A204.1 (cell line): ENCODE measurements around the gene RFX4.

Experiments
- FAIRE-seq: peaks from 2 replicates; lab custom pipeline; 2012; peaks lifted over from hg19 to GRCh38; lab: Jason Lieb, UNC

The RFX4 gene

DNA sequence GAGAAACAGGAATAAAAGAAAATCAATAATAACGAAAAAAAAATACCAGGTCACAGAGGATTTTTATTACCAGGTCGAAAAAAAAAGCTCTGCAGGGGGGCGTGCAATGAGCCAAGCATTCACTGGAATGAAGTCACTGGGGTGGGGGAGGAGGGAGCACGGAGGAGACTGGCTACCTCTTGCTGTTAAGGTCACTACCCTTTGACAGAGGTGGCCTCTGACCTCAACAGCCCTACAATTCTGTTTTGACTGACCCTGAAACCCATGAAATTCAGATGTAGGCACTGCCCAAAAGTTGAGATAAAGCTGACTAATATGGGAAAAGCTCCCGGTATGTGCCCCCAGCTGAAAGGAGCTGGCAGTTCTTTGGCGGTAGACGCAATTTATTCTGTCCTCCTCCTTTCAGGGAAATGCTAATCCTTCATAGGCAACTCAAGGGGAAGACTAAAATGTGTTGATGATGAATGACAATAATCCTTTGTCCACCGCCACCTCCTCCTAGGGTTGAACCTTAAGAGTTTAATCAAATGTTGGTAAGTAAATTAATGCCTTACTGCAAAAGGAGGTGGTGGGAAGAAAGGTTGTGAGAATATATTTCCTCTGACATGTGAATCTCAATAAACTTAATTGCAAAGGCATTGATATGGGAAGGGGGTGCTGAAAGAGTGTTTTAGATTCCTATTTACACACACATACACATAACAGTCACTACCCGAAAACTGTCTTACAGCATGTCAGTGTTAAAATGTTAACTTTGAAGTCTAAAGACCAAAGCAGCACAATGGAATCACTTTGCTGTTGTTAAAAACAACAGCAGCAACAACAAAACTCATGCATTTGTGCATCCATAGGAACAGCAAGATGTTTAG lies 185.4 kb downstream of the RFX4 start:
- FAIRE-seq, result no peak

DNA sequence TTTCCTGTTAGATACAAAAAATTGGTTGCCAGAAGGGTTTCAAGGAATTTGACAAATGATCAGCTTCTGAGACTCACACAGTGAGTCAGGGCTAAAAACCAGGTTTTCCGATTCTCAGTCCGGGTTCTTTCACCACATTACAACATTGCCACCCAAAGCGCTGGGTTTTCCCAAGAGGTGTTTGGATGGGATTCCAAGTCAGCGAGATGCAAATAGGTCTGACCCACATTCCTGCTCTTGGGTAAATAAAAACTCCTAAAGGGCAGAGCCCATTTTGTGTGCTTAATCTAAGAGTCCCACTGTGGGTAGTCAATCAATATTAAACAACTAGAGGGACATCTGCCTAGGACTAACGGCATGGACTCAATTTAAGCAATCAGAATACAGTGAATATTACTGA lies 186.3 kb downstream of the RFX4 start:
- no peak for FAIRE-seq

DNA sequence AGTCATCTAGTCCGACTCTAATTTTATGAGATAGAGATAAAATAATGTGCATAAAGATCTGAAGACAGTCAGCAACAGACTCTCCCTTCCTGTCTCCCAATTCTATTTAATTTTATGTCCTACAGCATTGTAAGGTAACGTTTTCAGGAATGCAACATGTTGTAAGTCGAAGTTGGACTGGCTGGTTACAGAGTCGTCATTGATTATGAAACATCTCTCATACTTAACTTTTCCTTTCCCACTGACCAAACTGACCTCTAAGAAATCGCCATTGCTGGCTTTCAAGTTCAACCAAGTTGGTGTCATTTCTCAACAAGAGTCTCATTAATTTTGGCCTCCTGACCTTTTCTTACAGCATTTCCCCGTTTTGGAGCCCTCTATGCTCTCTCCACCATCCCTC lies 186.7 kb downstream of the RFX4 start:
- FAIRE-seq, result no peak

DNA sequence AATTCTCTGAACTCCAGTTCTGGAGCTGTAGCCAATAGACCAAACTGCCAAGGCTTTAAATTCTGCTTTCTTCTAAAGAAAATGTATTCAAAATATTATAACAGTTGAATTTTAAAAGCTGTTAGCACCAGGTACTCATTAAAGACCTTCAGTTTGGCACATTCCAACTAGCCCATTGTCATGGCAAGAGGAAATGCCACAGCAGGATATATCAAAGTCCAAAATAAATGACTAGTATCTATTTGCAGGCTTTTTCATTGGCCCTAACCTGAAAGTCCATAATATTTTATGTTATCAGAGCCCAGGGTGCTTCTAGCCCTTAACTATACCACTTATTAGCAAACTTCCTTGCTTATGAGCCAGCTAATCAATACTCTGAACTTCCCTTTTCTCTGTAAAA lies 188.6 kb downstream of the RFX4 start:
- no peak for FAIRE-seq

DNA sequence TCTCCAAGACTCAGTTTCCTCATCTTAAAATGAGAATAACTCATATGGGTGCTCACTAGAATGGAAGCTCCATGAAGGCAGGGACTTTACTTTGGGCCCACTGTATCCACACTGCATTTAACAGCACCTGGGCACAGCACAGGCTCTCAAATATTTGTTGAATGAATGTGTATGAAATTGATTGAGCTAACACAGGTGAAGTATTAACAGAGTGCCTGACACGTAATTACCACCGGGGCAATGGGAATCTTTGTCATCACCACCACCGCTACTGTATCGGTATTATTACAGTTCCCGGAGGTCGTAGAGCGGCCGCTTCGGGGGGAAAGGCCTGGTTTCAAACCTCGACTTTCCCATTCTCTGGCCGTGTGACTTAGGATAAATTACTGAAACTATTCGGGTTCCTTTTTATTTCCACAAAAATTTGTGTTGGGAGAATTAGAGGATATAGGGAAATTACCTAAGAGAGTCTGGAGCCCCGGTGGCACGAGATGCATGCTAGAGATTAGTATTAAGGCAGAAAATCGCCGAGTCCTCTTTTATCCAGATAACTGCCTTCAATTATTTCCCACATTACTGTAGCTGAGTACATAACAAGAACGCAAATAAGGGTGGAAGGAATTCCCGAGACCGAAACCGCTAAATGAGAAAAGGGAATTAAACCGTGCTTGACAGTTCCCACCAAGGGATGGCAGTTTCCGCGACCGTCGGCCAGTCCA lies 190.6 kb downstream of the RFX4 start:
- FAIRE-seq, result no peak

DNA sequence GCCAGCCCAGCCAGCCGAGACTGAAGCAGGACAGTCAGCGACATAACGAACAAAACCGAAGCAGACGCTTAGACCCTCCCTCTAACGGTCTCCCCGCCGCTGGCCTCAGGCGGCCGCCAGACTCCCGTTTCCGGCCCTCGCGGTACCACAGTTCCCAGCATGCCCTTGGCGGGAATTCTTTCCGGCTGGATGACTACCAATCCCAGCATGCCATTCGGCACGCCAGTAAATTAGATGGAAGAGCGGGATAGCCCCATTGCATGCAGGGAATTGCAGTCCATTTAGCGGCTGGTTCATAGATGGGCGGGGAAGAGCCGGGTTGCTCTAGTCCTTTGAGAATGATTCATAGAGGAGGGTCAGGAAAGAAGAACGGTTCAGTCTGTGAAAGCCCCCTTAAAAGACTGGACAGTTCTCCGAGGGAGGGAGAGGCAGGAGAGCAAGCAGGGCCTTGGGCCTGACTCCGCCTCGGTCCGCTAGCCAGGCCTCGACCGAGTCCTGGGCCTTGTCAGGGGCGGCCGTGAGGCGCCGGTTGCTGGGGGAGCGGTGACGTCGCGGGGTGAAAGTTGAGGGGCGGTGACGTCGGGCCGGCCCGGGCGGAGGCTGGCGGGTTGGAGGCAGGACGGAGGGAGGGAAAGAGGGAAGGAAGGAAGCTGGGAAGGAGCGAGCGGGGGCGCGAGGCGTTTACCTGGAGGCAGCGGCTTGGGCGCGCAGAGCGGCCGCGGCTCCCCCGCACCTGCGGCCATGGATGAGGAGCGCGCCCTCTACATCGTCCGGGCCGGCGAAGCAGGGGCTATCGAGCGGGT lies 191.4 kb downstream of the RFX4 start, which contains the start of gene RIC8B:
RIC8B (plus strand) TSS at position 678 of the 803 bp plus-strand sequence; CDS start at position 742, 64 bp downstream.
- peak; percentile 98 for FAIRE-seq

DNA sequence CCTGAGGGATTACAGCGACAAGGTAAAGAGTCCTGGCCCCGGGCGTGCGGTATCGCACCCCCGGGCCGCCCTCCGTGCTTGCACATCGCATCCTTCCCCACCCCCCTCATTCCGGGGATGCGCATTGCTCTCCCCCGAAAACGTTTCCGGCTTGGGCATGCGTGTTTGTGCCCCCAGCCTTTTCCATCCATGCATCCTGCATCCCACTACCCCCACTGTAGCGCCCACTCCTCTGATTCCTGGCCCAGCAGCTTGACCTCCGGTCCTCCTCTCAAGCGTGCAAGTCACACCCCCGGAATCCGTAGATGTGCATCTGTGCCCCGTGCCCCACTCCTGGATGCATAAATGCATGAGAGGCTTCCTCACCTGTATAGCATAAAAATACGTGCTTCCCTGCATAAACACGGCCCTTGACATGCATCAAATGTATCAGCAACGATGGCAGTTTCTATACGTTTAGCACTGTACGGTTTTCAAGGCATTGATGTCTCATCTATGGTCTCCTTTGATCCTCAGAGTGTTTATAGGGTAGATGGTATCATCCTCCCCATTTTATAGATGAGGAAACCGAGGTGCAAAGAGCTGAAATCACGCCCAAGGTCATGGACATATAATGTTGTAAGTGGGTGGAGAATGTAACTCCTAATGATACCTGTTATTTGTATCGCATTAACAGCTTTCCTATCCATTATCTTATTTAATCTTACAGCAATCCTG lies 192.2 kb downstream of the RFX4 start:
- no peak for FAIRE-seq

DNA sequence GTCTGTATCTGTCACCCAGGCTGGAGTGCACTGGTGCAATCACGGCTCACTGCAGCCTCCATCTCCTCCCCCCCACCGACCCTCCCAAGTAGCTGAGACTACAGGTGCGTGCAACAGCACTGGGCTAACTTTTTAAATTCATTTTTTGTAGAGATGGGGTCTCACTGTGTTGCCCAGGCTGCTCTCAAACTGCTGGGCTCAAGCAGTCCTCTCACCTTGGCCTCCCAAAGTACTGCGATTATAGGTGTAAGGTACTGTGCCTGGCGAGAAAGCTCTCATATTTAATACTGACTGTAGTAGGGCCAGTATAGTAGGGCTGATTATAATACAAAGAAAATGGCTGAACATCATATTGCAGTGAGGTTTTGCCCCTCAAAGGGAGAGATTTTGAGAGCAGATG lies 194.1 kb downstream of the RFX4 start:
- no peak for FAIRE-seq

DNA sequence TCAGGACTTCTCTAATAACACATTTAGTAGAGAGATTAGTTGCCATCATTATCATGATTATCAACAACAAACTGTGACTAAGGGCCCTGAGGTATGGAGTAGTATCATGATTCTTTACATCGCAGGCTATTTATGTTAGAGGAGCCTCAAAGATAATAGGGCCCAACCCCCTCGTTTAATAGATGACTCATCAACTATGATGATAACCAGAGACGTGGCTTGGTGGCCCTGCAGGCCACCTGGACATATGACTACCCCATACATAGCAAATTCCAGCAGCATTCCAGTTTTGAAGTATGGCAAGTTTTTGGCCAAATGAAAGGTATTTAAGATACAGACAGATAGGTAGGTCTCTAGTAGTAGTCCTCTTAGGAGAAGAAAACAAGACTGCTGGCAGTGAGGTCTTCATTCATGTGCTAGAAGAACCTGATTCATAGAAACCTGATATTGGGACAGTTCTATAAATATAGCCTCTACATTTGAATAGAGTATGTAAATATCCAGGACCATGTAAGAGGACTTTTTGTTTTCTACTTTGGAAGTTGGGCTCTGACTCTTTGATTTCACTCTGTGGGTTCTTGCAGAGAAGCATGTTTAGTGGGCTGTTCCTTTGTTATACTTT lies 197.3 kb downstream of the RFX4 start:
- FAIRE-seq, result no peak

DNA sequence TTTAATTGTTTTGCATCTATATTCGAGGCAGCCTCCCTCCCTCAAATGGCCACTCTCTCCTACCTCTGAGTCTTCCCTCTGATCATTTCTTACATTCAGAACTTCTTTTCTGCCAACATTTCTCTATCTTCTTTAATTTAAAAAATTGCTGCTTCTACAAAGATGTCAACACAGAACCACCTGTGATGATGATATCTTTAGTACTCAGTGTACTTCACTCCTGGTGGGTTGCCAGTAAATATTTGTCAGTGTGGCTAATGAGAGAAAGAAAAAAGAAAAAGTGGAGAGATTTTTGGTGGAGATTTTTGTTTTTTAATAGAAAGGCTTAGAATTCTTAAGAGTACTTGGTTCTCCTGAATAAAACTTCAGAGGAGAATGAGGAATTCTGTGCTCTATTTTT lies 199.8 kb downstream of the RFX4 start:
- FAIRE-seq, result no peak

DNA sequence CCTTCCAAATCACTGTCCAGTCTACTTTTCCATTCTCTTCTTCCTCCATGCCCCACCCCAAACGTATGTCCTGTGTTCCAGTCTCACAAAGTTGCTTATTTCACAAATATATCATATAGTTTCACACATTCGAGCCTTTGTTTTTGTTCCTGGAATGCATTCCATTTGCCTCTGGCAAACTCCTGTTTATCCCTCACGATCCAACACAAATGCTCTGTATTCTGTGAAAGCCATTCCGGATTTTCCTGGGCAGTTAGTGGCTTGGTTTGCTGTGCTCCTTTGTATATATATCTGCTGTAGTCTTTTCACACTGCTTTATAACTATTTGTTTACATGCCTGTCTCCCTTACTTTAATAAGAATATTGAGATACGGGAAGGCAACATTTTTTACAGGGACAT lies 200.7 kb downstream of the RFX4 start:
- FAIRE-seq, result no peak

DNA sequence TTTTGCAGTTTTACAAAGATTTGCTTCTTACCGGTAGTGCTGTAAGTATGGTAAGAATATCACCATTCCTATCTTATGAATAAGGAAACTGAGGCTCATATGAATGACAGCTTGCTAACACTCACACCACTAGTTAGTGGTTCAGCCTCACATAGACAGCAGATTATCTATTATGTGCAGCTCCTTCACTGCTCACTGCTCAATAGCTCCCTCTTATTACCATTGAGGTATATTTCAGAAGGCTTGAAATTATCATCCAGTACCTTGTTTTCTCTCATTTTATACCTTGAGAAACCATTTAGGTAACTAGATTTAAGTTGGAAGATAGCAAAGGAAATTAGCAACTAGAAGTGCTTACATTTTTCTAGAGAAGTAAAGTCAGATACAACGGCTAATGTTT lies 207.2 kb downstream of the RFX4 start:
- no peak for FAIRE-seq

DNA sequence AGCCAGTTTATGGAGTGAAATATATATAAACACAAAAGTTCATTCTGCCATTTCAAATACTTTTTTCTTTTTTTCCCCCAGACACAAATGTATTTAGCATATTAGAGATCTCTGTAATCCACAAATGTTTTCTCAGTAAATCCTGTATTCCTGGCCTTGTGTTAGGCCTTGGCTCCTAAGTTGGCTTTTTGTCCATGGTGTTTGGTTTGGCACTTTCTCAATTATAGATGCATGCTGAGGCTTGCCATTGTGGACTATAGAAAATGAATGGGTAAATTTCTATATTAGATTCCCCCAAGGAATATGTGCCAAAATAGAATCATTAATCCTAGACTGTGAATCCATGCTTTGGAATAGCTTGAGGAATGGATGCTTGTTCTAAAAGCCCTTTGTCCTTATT lies 208.7 kb downstream of the RFX4 start:
- no peak for FAIRE-seq

DNA sequence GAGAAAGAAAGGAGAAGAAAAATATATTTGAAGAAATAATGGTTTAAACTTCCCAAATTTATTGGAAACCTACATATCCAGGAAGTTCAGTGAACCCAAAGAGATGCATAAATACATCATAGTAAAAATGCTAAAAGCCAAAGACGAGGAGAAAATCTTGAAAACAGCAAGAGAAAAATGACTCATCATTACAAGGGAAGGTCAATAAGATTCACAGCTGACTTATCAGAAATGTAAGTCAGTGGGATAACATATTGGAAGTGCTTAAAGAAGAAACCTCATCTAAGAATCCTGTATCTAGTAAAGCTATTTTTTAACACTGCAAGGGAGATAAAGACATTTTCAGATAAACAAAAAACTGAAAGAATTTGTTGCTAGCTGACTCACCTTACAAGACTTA lies 211.6 kb downstream of the RFX4 start:
- FAIRE-seq, result no peak

DNA sequence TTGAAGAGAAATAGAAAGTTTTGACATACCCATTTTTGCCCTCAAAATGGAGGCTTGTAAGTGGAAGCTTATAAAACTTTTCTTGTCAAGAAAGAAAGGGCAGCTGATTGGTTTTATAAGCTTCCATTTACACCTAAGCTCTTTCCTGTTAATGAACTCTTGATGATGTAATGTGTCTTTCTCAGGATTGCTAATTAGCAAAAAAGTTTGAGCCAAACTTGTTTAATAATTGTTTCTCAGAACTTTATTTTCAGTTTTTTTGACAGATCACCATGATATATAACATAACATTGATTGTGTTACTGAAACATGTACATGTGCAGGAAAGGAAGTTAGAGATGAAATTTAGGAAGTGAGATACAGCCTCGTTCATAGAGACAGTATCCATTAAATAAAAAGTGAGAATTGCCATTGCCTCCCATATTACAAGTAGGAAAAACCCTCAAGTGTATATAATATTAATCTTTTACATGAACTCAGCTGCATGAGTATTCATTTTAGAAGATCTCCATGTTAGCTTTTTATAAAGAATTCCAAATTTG lies 218.4 kb downstream of the RFX4 start:
- FAIRE-seq, result no peak

DNA sequence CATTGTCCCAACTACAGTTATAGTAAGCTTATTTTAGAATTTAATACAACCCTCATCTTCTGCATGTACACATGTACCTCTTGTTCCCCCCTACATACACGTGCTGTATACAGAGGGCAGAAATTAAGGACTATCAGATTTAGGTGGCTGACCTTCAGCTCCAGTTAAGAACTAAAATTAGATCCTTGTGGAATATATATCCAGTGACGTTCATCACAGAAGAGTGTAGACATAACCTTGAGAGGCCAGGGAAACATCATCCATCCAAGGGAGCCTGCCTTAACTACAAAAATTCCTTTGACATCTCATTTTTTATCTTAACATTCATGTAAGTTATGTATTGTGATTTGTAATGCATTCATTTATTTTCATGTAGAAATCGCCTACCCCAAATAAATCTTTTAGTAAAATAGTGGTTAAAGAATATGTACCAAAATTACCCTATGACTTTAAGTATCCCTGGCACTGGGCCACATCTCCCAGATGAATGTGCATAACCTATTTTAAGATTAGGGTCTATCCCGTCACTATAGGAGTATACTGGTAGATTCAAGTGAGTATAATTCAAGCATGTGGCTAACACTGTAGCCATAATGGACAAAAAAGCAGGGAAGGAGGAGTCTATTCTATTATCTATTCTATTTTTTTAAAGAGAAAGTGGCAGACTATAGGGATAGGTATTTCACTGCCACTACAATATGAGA lies 219.2 kb downstream of the RFX4 start:
- FAIRE-seq, result no peak

DNA sequence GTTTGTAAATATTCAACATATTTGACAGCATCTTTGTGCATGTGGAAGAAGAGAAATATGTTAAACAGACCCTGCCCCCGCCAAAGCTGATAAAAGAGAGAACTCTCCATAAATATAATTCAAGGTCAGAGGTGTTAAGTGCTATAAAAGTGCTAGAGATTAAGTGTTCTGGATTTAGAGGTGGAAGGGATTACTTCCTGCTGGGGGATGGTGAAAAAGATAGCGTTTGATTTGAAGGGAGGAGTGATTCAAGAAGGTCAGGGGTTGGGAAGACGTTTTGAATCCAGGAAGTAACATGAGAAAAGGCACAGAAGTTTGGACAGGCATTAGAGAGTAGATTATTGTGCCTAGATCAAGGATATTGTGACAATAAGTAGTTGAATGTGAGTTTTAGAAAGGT lies 221.9 kb downstream of the RFX4 start:
- FAIRE-seq, result no peak
